T1000 (cell line): Measurements from ENCODE around the gene ASAP3.

Experiments used
- DNase-seq: peaks from one replicate; lab custom pipeline; 2025; ENCODE audit warnings: mixed read lengths; lab: John Stamatoyannopoulos, UW

The ASAP3 gene

GRCh38 chr1:23483321-23484252, at the start of gene ASAP3:
TSS of gene ASAP3 (minus strand) at chr1:23484179. CDS start at chr1:23484133, 46 bp downstream.
- DNase-seq, result no peak

- no peak for DNase-seq
Observed at GRCh38 chr1:23533246-23534023, 49.5 kb upstream of the ASAP3 start.

- no peak for DNase-seq
Observed at GRCh38 chr1:23531562-23532094, 47.6 kb upstream of the ASAP3 start.

DNA sequence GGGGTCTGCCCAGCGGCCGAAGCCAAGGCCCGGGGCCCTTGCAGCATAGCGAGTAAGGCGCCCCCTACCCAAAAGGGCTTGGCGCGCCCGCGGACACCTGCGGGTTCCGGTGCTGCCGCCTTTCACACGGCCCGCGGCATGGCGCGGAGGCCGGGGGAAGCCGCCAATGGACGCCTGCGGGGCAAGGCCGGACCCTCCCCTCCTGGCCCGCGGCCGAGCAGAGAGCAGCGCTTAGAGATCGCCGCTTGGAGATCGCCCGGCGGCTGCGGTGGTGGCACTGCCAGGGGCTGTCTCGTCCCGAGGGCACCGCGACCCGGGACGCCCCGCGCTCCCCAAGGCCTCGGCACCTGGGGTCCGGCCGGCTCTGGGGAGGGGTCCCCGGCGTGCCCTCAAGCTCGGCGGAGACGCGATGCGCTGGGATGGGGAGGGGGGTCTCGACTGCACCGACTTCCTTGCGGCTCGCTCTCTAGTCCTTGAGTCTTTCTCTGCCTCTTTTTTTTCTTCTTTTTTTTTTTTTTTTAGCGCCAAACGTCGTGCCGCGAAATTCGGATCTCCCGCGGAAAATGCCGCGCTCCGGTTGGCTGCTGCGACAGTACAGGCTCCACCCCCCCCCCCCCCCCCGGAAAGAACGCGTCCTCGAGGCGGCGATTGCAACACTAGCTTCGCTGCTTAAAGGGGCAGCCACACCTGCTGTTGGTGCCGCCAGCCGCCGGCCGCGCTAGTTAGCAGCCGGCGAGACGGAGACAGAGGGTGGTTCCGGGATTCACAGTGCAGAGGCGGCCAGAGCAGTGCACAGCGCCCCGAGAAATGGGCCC, 47.0 kb upstream of the ASAP3 start, which contains the start of gene E2F2:
TSS of gene E2F2 (minus strand) at position 487 of the 815 bp plus-strand sequence. CDS start at position 47, 440 bp downstream.
- DNase-seq, result peak; percentile 79

- DNase-seq, result no peak
Observed at GRCh38 chr1:23530087-23530746, 46.2 kb upstream of the ASAP3 start.

GRCh38 chr1:23529146-23530086, 45.4 kb upstream of the ASAP3 start:
- DNase-seq, result no peak

- DNase-seq, result peak; percentile 88
Observed at GRCh38 chr1:23528250-23528978, 44.4 kb upstream of the ASAP3 start.

DNA sequence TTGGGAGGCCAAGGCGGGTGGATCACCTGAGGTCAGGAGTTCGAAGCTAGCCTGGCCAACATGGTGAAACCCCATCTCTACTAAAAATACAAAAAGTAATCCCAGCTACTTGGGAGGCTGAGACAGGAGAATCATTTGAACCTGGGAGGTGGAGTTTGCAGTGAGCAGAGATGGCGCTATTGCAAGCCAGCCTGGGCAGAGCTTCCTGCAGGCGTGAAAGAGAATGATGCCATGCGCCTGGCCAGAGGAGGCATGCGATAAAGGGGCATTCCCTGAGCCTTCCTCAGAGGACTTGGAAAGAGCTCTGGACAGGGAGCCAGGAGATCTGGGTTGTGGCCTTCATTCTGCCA, 43.9 kb upstream of the ASAP3 start:
- DNase-seq, result no peak

DNA sequence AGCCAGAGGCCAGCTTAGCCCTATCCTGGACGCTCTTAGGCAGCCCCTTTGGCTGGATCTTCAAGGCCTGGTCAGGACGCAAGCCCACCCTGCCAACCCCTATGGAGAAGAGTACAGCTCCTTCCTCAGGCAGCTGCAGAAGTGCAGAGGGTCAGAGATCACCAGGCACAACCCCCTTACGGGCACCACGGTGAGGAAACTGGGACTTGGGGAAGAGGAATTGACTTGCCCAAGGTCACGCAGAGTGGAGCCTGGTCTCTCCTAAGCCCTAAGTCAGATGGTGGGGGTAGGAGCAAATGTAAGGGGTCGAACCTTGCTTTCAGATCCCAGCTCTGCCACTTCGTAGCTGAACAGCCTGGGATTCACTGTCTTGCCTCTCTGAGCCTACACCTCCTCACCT, 43.4 kb upstream of the ASAP3 start:
- no peak for DNase-seq

DNA sequence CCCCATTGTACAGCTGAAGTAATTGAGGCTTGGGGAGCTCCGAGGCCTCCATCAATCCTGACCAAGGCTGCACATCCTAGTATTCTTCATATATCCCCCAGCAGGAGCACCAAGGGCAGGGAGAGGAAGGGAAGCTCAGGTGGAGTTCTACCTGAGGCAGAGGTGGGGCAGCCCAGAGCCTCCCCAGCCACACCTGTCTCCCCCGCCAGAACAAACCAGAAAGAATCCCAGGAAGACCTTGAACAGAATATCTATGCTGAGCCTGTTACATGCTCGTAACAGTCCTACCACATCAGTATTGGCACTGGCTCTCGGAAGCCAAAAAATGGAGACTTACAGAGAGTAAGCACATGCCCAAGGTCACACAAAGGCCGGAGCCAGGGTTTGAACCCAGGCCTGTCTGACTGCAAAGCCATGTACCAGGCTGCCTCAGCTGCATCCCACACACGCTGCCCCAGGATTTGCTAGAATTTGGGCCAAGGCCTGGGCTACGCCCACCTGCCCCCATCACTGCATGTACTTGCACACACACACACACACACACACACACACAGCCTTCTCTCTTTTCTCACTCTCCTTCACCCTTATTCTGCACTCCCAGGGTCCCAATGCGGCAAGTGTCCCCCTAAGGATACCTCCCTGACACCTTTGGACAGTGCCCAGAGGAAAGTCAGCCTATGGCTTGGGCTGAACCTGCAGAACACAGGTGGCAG, 42.5 kb upstream of the ASAP3 start:
- no peak for DNase-seq

DNA sequence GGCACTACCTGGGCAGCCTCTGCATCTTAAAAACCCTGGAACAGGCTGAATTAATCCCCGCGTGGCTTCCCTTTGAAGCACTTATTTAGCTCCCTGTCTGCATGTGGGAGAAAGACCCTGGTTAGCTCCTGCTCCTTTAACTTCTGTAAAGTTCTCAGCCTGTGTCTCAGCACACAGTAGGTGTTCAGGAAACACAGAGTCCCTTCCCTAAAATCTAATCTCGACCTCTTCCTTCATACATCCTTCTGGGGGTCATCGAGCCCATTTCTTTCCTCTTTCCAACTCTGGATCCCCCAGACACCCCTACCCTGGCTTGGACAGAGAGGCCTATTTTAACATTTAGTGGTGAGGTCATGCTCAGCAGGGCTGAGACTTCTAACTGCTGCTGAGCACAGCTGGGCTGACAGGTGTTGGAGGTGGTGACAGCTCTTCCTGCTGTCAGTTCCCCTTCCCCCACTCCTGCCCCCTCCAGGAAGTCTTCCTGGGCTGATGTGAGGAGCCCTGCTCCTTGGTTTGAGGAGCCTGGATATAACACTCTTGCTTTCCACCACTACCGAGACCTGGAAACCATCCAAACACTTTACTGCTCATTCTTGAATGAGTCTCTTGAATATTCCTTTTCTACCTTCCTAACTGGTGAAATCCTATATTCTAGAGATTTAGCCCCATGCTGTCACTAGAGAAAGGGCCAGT, 41.7 kb upstream of the ASAP3 start:
- no peak for DNase-seq

- DNase-seq, result no peak
Observed at GRCh38 chr1:23524716-23525401, 40.9 kb upstream of the ASAP3 start.

- DNase-seq, result no peak
Observed at GRCh38 chr1:23524163-23524562, 40.2 kb upstream of the ASAP3 start.

- no peak for DNase-seq
Observed at GRCh38 chr1:23522244-23522982, 38.4 kb upstream of the ASAP3 start.

DNA sequence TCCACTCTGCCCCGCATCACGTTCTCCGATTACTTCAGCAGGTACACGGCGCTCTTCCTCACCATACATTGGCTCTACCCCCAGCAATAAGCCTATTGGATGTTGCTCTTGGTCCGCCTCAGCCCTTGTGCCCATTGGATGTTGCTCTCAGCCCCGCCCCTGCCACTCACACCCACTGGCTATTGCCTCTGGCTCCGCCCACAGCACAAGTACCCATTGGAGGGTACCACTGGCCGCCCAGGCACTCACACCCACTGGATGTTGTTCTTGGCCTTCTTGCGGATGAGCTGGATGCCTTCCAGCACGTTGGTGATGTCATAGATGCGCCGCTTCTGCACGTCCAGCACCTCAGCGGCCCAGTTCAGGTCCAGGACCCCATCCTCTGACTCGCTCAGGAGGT, 37.6 kb upstream of the ASAP3 start:
- no peak for DNase-seq

- DNase-seq, result no peak
Observed at GRCh38 chr1:23517581-23517980, 33.6 kb upstream of the ASAP3 start.

DNA sequence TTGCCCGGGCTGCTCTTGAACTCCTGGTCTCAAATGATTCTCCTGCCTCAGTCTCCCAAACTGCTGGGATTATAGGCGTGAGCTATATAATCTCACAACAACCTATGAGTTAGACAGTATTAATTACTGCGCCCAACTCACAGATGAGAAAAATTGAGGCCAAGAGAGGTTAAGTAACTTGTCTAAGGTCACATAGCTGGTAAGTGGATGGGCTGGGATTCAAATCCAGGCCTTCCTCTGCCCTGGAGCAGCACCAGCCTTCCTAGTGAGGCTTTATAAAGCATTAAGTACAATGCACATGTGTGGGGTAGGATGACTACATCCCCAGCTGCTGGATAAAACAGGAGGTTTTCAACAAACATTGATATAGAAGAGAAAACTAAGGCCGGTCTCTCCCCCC, 31.9 kb upstream of the ASAP3 start:
- DNase-seq, result no peak
